ENCODE data around the gene NFIC. TPM values are rescaled to one million over a fixed set of nuclear protein-coding genes. Genes with fewer than 3 reads are reported as not detected.

Gene NFIC
- polyA plus RNA-seq, 1 donor from 2014 or later, result 0.24 TPM

GRCh38 chr19:3497757-3498520 is 131.6 kb downstream of the NFIC start:
- no peaks in the 10 kb centered on the region for H3K27me3 ChIP-seq (ENCODE audit: insufficient read depth, low read depth, low read length)
- no peaks in the 10 kb centered on the region for H3K9me3 ChIP-seq (ENCODE audit: low read length)
- H3K4me3 ChIP-seq (ENCODE audit: low read length), result no peak overlapping the region
- H3K36me3 ChIP-seq (ENCODE audit: insufficient read depth, low read length), result no peaks in the 10 kb centered on the region
- TF ChIP-seq EP300 (conservative IDR thresholded peaks at IDR 0.05; ENCODE audit: poor library complexity, severe bottlenecking), result no peak
- TF ChIP-seq REST (IDR thresholded peaks at IDR 0.05; ENCODE audit: borderline replicate concordance), result no peak
- no peak for TF ChIP-seq SMC3 (conservative IDR thresholded peaks at IDR 0.05; ENCODE audit: poor library complexity)
- TF ChIP-seq CTCF (IDR thresholded peaks at IDR 0.05; ENCODE audit: poor library complexity, severe bottlenecking), result no peak
- TF ChIP-seq EZH2 (IDR thresholded peaks at IDR 0.05; ENCODE audit: borderline replicate concordance, insufficient read depth, low read length, poor library complexity, severe bottlenecking), result no peak
- TF ChIP-seq RAD21 (conservative IDR thresholded peaks at IDR 0.05), result no peak
- TF ChIP-seq MXI1 (conservative IDR thresholded peaks at IDR 0.05; ENCODE audit: poor library complexity, severe bottlenecking), result no peak
- no peak for TF ChIP-seq TAF1 (IDR thresholded peaks at IDR 0.05; ENCODE audit: low read depth)
- TF ChIP-seq POLR2AphosphoS5 (IDR thresholded peaks at IDR 0.05), result no peak
- H2AFZ ChIP-seq (ENCODE audit: low read depth, low read length), result no peak overlapping the region
- H3K4me2 ChIP-seq (ENCODE audit: low read length), result no peak overlapping the region
- H3F3A ChIP-seq (ENCODE audit: insufficient read depth, low read length, poor library complexity, severe bottlenecking), result no peaks in the 10 kb centered on the region
- H3K27ac ChIP-seq (ENCODE audit: low read length), result no peak overlapping the region
- H4K20me1 ChIP-seq (ENCODE audit: insufficient read depth), result no peaks in the 10 kb centered on the region
- H3K9ac ChIP-seq (ENCODE audit: low read length), result no peak overlapping the region
- no peaks in the 10 kb centered on the region for H3K9me2 ChIP-seq (ENCODE audit: insufficient read depth, low read length)
- peaks cover 15% of the 10 kb centered on the region for H3K79me2 ChIP-seq (replicated peaks; ENCODE audit: insufficient read depth, low read length)

GRCh38 chr19:3499738-3500428 is 133.5 kb downstream of the NFIC start:
- H3K36me3 ChIP-seq (ENCODE audit: insufficient read depth, low read length), result no peaks in the 10 kb centered on the region
- H3K4me2 ChIP-seq (ENCODE audit: low read length), result peak overlapping the region; percentile 69
- peak overlapping the region; percentile 90 for H2AFZ ChIP-seq (ENCODE audit: low read depth, low read length)
- TF ChIP-seq SMC3 (conservative IDR thresholded peaks at IDR 0.05; ENCODE audit: poor library complexity) (no peak), REST (IDR thresholded peaks at IDR 0.05; ENCODE audit: borderline replicate concordance) (no peak), TAF1 (IDR thresholded peaks at IDR 0.05; ENCODE audit: low read depth) (no peak), EZH2 (IDR thresholded peaks at IDR 0.05; ENCODE audit: borderline replicate concordance, insufficient read depth, low read length, poor library complexity, severe bottlenecking) (no peak), EP300 (conservative IDR thresholded peaks at IDR 0.05; ENCODE audit: poor library complexity, severe bottlenecking) (no peak), POLR2AphosphoS5 (IDR thresholded peaks at IDR 0.05) (no peak), RAD21 (conservative IDR thresholded peaks at IDR 0.05) (no peak), CTCF (IDR thresholded peaks at IDR 0.05; ENCODE audit: poor library complexity, severe bottlenecking) (no peak), MXI1 (conservative IDR thresholded peaks at IDR 0.05; ENCODE audit: poor library complexity, severe bottlenecking) (no peak)
- H4K20me1 ChIP-seq (ENCODE audit: insufficient read depth), result no peaks in the 10 kb centered on the region
- peak overlapping the region; percentile 92 for H3K9ac ChIP-seq (ENCODE audit: low read length)
- H3K4me3 ChIP-seq (ENCODE audit: low read length), result peak overlapping the region; percentile 84
- peaks cover 15% of the 10 kb centered on the region for H3K79me2 ChIP-seq (replicated peaks; ENCODE audit: insufficient read depth, low read length)
- H3K9me3 ChIP-seq (ENCODE audit: low read length), result no peaks in the 10 kb centered on the region
- H3K27me3 ChIP-seq (ENCODE audit: insufficient read depth, low read depth, low read length), result no peaks in the 10 kb centered on the region
- H3K27ac ChIP-seq (ENCODE audit: low read length), result peak overlapping the region; percentile 95
- H3K9me2 ChIP-seq (ENCODE audit: insufficient read depth, low read length), result no peaks in the 10 kb centered on the region
- H3F3A ChIP-seq (ENCODE audit: insufficient read depth, low read length, poor library complexity, severe bottlenecking), result no peaks in the 10 kb centered on the region
